ENCODE results near the gene CCDC68. TPM values are rescaled to one million over a fixed set of nuclear protein-coding genes. Genes with fewer than 3 reads are reported as not detected.

CCDC68 gene
- total RNA-seq, 2 experiments from 2014 or later, result not detected

GRCh38 chr18:54962919-54963645, 3.8 kb upstream of the CCDC68 start:
- ChIA-PET CTCF (no interaction called here), POLR2A (no interaction called here)

- ChIA-PET CTCF (no interaction called here), POLR2A (no interaction called here)
These were observed 2.6 kb upstream of the CCDC68 start for GRCh38 chr18:54961868-54962267.

- CTCF ChIA-PET, result no interaction called here
These were observed 1.8 kb upstream of the CCDC68 start for GRCh38 chr18:54961016-54961423.

GRCh38 chr18:54960197-54960596, 936 bp upstream of the CCDC68 start:
- ChIA-PET CTCF (no interaction called here), POLR2A (no interaction called here)

More at GRCh38 chr18:54961016-54961423, 1.8 kb upstream of the CCDC68 start:
- POLR2A ChIA-PET, result no interaction called here

GRCh38 chr18:54957996-54958395, 1.3 kb downstream of the CCDC68 start:
- CTCF ChIA-PET, result no interaction called here

GRCh38 chr18:54957296-54957832, 1.9 kb downstream of the CCDC68 start:
- POLR2A ChIA-PET, result no interaction called here
- CTCF ChIA-PET, result no interaction called here

More at GRCh38 chr18:54957996-54958395, 1.3 kb downstream of the CCDC68 start:
- POLR2A ChIA-PET, result no interaction called here

GRCh38 chr18:54956506-54956905, 2.8 kb downstream of the CCDC68 start:
- POLR2A ChIA-PET, result no interaction called here
- CTCF ChIA-PET, result no interaction called here

- POLR2A ChIA-PET, result no interaction called here
- CTCF ChIA-PET, result no interaction called here
These were observed 7.2 kb downstream of the CCDC68 start for GRCh38 chr18:54952026-54952425.

- ChIA-PET POLR2A (no interaction called here), CTCF (no interaction called here)
These were observed 9.0 kb downstream of the CCDC68 start for GRCh38 chr18:54950221-54950620.

GRCh38 chr18:54949588-54949987, 9.7 kb downstream of the CCDC68 start:
- CTCF ChIA-PET, result no interaction called here

GRCh38 chr18:54948350-54948837, 10.9 kb downstream of the CCDC68 start:
- ChIA-PET POLR2A (no interaction called here), CTCF (no interaction called here)

More at GRCh38 chr18:54949588-54949987, 9.7 kb downstream of the CCDC68 start:
- POLR2A ChIA-PET, result no interaction called here

- ChIA-PET CTCF (no interaction called here), POLR2A (no interaction called here)
These were observed 12.2 kb downstream of the CCDC68 start for GRCh38 chr18:54947091-54947490.

GRCh38 chr18:54946149-54946581, 13.1 kb downstream of the CCDC68 start:
- ChIA-PET CTCF (no interaction called here), POLR2A (no interaction called here)

GRCh38 chr18:54945576-54946125, 13.6 kb downstream of the CCDC68 start:
- CTCF ChIA-PET, result no interaction called here
- POLR2A ChIA-PET, result no interaction called here

- ChIA-PET CTCF (no interaction called here), POLR2A (no interaction called here)
These were observed 16.7 kb downstream of the CCDC68 start for GRCh38 chr18:54942569-54942968.

GRCh38 chr18:54942144-54942543, 17.1 kb downstream of the CCDC68 start:
- ChIA-PET POLR2A (no interaction called here), CTCF (no interaction called here)

GRCh38 chr18:54939361-54939917, 19.8 kb downstream of the CCDC68 start:
- POLR2A ChIA-PET, result no interaction called here
- CTCF ChIA-PET, result no interaction called here

GRCh38 chr18:54938506-54938905, 20.8 kb downstream of the CCDC68 start:
- ChIA-PET CTCF (no interaction called here), POLR2A (no interaction called here)

GRCh38 chr18:54932472-54932871, 26.8 kb downstream of the CCDC68 start:
- ChIA-PET CTCF (no interaction called here), POLR2A (no interaction called here)

GRCh38 chr18:54931152-54931551, 28.1 kb downstream of the CCDC68 start:
- ChIA-PET POLR2A (no interaction called here), CTCF (no interaction called here)

- POLR2A ChIA-PET, result no interaction called here
- CTCF ChIA-PET, result no interaction called here
These were observed 31.0 kb downstream of the CCDC68 start for GRCh38 chr18:54928236-54928635.

Measured in activated CD8-positive, alpha-beta memory T cell treated with anti-CD3 and anti-CD28 coated beads for 36 hours (primary cell).